HFFc6 (cell line): ENCODE data around the gene WDR35. TPM values are rescaled to one million over a fixed set of nuclear protein-coding genes. Genes with fewer than 3 reads are reported as not detected.
A peak's percentile ranks its signal among the peaks of the same experiment; 100 is the strongest.

Source experiments
- DNase-seq: peaks from one replicate; pipeline ENCODE4 v3.0.0-alpha.2; 2018
- H3K27ac Mint-ChIP-seq: 2 replicates; pipeline ENCODE4 v1.8.0; 2020; ENCODE audit warnings: mild to moderate bottlenecking, mixed read lengths
- H3K27me3 Mint-ChIP-seq: 2 replicates; pipeline ENCODE4 v1.8.0; 2021; ENCODE audit warnings: mild to moderate bottlenecking, moderate library complexity, mixed read lengths; ENCODE audit not compliant: insufficient read depth
- H3K36me3 Mint-ChIP-seq: 2 replicates; pipeline ENCODE4 v1.8.0; 2021; ENCODE audit warnings: low read depth, mixed read lengths
- H3K4me1 Mint-ChIP-seq: 2 replicates; pipeline ENCODE4 v1.8.0; 2020; ENCODE audit warnings: low read depth, mixed read lengths
- H3K4me3 Mint-ChIP-seq: 2 replicates; pipeline ENCODE4 v1.8.0; 2020; ENCODE audit warnings: mild to moderate bottlenecking, moderate library complexity, mixed read lengths
- H3K9me3 Mint-ChIP-seq: 2 replicates; pipeline ENCODE4 v1.8.0; 2020; ENCODE audit warnings: mild to moderate bottlenecking, mixed read lengths
- CTCF ChIP-seq: fragments of 200-600 bp; sonication (generic); IDR thresholded peaks from 2 replicates; pipeline ENCODE4 v1.5.0; 2021; ENCODE audit warnings: antibody characterized with exemption, mild to moderate bottlenecking
- total RNA-seq, 6 experiments: library from RNA; stranded (reverse); fragmentation: NEBNext Ultra II Directional; extraction: Animal tissue kit (Norgen Biotek cat#: 25700); gene quantifications; 2 replicates in 1 of 6; 3 replicates in 5 of 6; pipeline ENCODE4 v1.2.3, GENCODE V29; 2021

Gene WDR35
- total RNA-seq, 6 experiments from 2014 or later, result 4.5 to 5.4 (median 5.2) TPM

- peak; percentile 17 for DNase-seq
- H3K4me1 Mint-ChIP-seq, result peaks cover 8% of the 10 kb centered on the region
- peak; percentile 99 for TF ChIP-seq CTCF
- no peak overlapping the region for H3K27ac Mint-ChIP-seq
- H3K36me3 Mint-ChIP-seq, result no peaks in the 10 kb centered on the region
- no peaks in the 10 kb centered on the region for H3K9me3 Mint-ChIP-seq
- no peak overlapping the region for H3K4me3 Mint-ChIP-seq
- H3K27me3 Mint-ChIP-seq, result peaks cover 12% of the 10 kb centered on the region
Observed at GRCh38 chr2:19863303-19864041, 126.4 kb downstream of the WDR35 start.

- DNase-seq, result peak; percentile 15
- no peak for TF ChIP-seq CTCF
- peaks cover 8% of the 10 kb centered on the region for H3K4me1 Mint-ChIP-seq
- peak overlapping the region; percentile 30; the same call in 1 of the 2 replicates for H3K27ac Mint-ChIP-seq
- peaks cover 14% of the 10 kb centered on the region for H3K27me3 Mint-ChIP-seq
- H3K4me3 Mint-ChIP-seq, result no peak overlapping the region
- H3K9me3 Mint-ChIP-seq, result no peaks in the 10 kb centered on the region
- no peaks in the 10 kb centered on the region for H3K36me3 Mint-ChIP-seq
Observed at GRCh38 chr2:19861813-19862212, 128.1 kb downstream of the WDR35 start.

Other genes starting within 250 kb of the WDR35 start
- 1 to 10 TPM; 3.9 to 5.9 (median 4.8) TPM for gene TTC32, start 88.1 kb downstream of the WDR35 start, total RNA-seq
- 1 to 10 TPM in 5 of 6 experiments, under 1 TPM in 1; 0.69 to 1.5 (median 1.2) TPM for gene MATN3, start 22.6 kb upstream of the WDR35 start, total RNA-seq
- gene LAPTM4A, start 61.5 kb upstream of the WDR35 start, total RNA-seq, result 100 to 1,000 TPM; 218 to 254 (median 240) TPM
- 100 to 1,000 TPM in 5 of 6 experiments, 10 to 100 TPM in 1; 92.1 to 141 (median 133) TPM for gene SDC1, start 235.0 kb upstream of the WDR35 start, total RNA-seq